HL-60 (cell line): ENCODE results near the gene CERS1.

Experiments
- GABPA ChIP-seq: IDR thresholded peaks from 2 replicates; pipeline ENCODE4 v1.6.1; 2012; ENCODE audit warnings: low read depth
- POLR2AphosphoS5 ChIP-seq: IDR thresholded peaks from 2 replicates; pipeline ENCODE4 v1.6.1; 2012; ENCODE audit warnings: low read depth
- SPI1 ChIP-seq: IDR thresholded peaks from 2 replicates; pipeline ENCODE4 v1.6.1; 2012; ENCODE audit warnings: low read depth, mild to moderate bottlenecking, borderline replicate concordance
- TF ChIP-seq, protein P1 (sequence below): IDR thresholded peaks from one replicate; pipeline ENCODE4 v1.5.1; 2011; ENCODE audit warnings: low read length, control low read depth, inconsistent platforms; ENCODE audit not compliant: insufficient read depth
- TF ChIP-seq, protein P2 (sequence below): IDR thresholded peaks from 2 replicates; pipeline ENCODE4 v1.6.1; 2012; ENCODE audit warnings: low read depth; ENCODE audit not compliant: insufficient replicate concordance

DNA sequence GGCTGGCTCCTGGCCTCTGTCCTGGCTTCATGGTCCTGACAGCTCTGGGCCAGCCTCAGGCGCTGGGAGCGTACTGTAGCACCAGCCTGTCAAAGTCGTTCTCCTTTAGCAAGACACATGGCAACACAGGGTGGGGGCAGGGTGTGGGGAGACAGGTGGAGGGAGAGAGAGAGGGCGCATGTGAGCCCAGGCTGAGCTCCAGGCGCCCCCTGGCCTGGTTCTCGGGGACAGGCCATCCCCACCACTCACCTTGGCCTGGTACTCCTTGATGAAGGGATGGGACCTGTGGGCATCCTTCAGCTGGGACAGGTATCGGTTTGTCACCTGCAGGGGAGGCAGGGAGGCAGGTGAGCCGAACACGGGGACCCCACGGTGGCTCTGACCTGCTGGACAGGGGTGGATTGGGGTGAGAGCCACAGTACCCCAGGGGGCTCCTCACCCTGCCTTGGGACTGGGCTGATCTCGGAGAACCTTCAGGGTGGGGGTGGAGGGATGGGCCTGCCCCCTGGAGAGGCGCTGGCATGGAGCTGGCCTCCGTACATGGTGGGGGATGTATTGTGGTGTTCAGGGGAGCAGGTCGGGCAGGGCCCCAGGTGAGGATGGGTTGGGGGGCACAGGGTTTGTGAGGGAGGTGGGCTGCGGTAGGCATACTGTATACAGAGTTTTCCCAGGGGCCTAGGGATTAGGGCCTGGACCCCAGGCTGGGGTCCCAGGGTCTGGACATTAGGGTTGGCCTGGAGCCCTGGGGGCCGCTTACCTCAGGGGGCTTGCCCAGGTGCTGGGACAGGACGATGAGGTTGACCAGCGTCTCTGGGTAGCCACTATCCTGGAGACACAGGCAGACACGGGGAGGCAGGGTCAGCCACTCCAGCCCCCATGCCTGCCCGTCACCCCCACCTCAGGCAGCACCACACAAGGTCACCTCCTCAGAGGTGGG lies 3.9 kb upstream of the CERS1 start:
- TF ChIP-seq POLR2AphosphoS5 = no peak
- TF ChIP-seq, protein P1, sequence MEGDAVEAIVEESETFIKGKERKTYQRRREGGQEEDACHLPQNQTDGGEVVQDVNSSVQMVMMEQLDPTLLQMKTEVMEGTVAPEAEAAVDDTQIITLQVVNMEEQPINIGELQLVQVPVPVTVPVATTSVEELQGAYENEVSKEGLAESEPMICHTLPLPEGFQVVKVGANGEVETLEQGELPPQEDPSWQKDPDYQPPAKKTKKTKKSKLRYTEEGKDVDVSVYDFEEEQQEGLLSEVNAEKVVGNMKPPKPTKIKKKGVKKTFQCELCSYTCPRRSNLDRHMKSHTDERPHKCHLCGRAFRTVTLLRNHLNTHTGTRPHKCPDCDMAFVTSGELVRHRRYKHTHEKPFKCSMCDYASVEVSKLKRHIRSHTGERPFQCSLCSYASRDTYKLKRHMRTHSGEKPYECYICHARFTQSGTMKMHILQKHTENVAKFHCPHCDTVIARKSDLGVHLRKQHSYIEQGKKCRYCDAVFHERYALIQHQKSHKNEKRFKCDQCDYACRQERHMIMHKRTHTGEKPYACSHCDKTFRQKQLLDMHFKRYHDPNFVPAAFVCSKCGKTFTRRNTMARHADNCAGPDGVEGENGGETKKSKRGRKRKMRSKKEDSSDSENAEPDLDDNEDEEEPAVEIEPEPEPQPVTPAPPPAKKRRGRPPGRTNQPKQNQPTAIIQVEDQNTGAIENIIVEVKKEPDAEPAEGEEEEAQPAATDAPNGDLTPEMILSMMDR = no peak
- TF ChIP-seq GABPA = no peak
- TF ChIP-seq, protein P2, sequence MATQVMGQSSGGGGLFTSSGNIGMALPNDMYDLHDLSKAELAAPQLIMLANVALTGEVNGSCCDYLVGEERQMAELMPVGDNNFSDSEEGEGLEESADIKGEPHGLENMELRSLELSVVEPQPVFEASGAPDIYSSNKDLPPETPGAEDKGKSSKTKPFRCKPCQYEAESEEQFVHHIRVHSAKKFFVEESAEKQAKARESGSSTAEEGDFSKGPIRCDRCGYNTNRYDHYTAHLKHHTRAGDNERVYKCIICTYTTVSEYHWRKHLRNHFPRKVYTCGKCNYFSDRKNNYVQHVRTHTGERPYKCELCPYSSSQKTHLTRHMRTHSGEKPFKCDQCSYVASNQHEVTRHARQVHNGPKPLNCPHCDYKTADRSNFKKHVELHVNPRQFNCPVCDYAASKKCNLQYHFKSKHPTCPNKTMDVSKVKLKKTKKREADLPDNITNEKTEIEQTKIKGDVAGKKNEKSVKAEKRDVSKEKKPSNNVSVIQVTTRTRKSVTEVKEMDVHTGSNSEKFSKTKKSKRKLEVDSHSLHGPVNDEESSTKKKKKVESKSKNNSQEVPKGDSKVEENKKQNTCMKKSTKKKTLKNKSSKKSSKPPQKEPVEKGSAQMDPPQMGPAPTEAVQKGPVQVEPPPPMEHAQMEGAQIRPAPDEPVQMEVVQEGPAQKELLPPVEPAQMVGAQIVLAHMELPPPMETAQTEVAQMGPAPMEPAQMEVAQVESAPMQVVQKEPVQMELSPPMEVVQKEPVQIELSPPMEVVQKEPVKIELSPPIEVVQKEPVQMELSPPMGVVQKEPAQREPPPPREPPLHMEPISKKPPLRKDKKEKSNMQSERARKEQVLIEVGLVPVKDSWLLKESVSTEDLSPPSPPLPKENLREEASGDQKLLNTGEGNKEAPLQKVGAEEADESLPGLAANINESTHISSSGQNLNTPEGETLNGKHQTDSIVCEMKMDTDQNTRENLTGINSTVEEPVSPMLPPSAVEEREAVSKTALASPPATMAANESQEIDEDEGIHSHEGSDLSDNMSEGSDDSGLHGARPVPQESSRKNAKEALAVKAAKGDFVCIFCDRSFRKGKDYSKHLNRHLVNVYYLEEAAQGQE = no peak
- TF ChIP-seq SPI1 = no peak
